PC-3 (cell line): Measurements from ENCODE around the gene MAGI2. TPM values are rescaled to one million over a fixed set of nuclear protein-coding genes. Genes with fewer than 3 reads are reported as not detected.

ENCODE experiments used
- ATAC-seq: fragments of 200-7000 bp; cut with Tn5 transposase; 2 replicates; pipeline ENCODE4 v1.9.1; 2020; ENCODE audit warnings: mild to moderate bottlenecking, moderate library complexity
- BruUV-seq: library from RNA; stranded (reverse); fragments of 400-500 nt; replicated peaks from 2 replicates; lab custom pipeline; 2021; lab: Mats Ljungman, UMichigan
- CTCF ChIA-PET: fragments of 300-600 bp; sonication (Branson Sonifier 250); formaldehyde crosslinking; loops from one replicate; lab custom pipeline; 2022; ENCODE audit warnings: antibody characterized with exemption; lab: Charles Lee
- POLR2A ChIA-PET: fragments of 300-600 bp; sonication (Branson Sonifier 250); formaldehyde crosslinking; loops from one replicate; lab custom pipeline; 2022; ENCODE audit warnings: antibody characterized with exemption; ENCODE audit not compliant: unreplicated experiment; lab: Charles Lee
- DNase-seq: peaks from one replicate; pipeline ENCODE4 v3.0.0-alpha.2; 2015
- H2AFZ ChIP-seq: fragments of 300-600 bp; sonication (generic); 2 replicates; pipeline ENCODE4 v1.6.0; 2016; ENCODE audit warnings: antibody characterized with exemption, low read length
- H3F3A ChIP-seq: fragments of 300-600 bp; sonication (generic); one replicate; pipeline ENCODE4 v1.6.0; 2017; ENCODE audit warnings: antibody characterized with exemption, low read length, control low read depth, mild to moderate bottlenecking; ENCODE audit not compliant: unreplicated experiment
- H3K27ac ChIP-seq: fragments of 300-600 bp; sonication (generic); 2 replicates; pipeline ENCODE4 v1.5.1; 2016; ENCODE audit warnings: mild to moderate bottlenecking, low read length
- H3K27me3 ChIP-seq: fragments of 300-600 bp; sonication (generic); 2 replicates; pipeline ENCODE4 v1.6.1; 2016; ENCODE audit warnings: low read length, mixed read lengths
- H3K36me3 ChIP-seq: fragments of 300-600 bp; sonication (generic); 2 replicates; pipeline ENCODE4 v1.6.1; 2016; ENCODE audit warnings: low read depth, mixed run types, low read length, mixed read lengths
- H3K4me1 ChIP-seq: fragments of 300-600 bp; sonication (generic); 2 replicates; pipeline ENCODE4 v1.5.1; 2016; ENCODE audit warnings: low read length; ENCODE audit not compliant: insufficient read depth
- H3K4me2 ChIP-seq: fragments of 300-600 bp; sonication (generic); 2 replicates; pipeline ENCODE4 v1.6.0; 2016; ENCODE audit warnings: low read length
- H3K4me3 ChIP-seq: fragments of 300-600 bp; sonication (generic); 2 replicates; pipeline ENCODE4 v1.5.1; 2016; ENCODE audit warnings: mild to moderate bottlenecking, low read length, mixed read lengths
- H3K79me2 ChIP-seq: fragments of 300-600 bp; sonication (generic); 2 replicates; pipeline ENCODE4 v1.6.1; 2017; ENCODE audit warnings: low read length, mixed read lengths
- H3K9ac ChIP-seq: fragments of 300-600 bp; sonication (generic); 2 replicates; pipeline ENCODE4 v1.6.0; 2016; ENCODE audit warnings: mild to moderate bottlenecking, low read length
- H3K9me2 ChIP-seq: fragments of 300-600 bp; sonication (generic); replicated peaks from 2 replicates; pipeline ENCODE4 v1.6.1; 2016; ENCODE audit warnings: mixed run types, low read length, mixed read lengths
- H3K9me3 ChIP-seq: fragments of 300-600 bp; sonication (generic); 2 replicates; pipeline ENCODE4 v1.6.1; 2016; ENCODE audit warnings: low read length, mixed read lengths
- H4K20me1 ChIP-seq: fragments of 300-600 bp; sonication (generic); 2 replicates; pipeline ENCODE4 v1.6.1; 2016; ENCODE audit warnings: low read length, mixed read lengths
- EZH2 ChIP-seq: fragments of 300-600 bp; sonication (generic); IDR thresholded peaks from one replicate; pipeline ENCODE4 v1.6.1; 2017; ENCODE audit warnings: antibody characterized with exemption, mild to moderate bottlenecking, low read length; ENCODE audit not compliant: unreplicated experiment
- EZH2phosphoT487 ChIP-seq: fragments of 300-600 bp; sonication (generic); IDR thresholded peaks from 2 replicates; pipeline ENCODE4 v1.6.1; 2018; ENCODE audit warnings: mild to moderate bottlenecking, antibody characterized with exemption, low read length, borderline replicate concordance
- intact Hi-C: fragments of 100-400 bp; cut with micrococcal nuclease; formaldehyde crosslinking; loops from 2 replicates; pipeline ENCODE4 v1.9.0; 2023
- total RNA-seq: library from RNA; depleted of rRNA; stranded (reverse); fragments of >200 nt; gene quantifications from 2 replicates; pipeline ENCODE4 v1.2.3, GENCODE V29; 2014
- TF ChIP-seq, protein P1 (sequence below): fragments of 300-600 bp; sonication (generic); conservative IDR thresholded peaks from 2 replicates; pipeline ENCODE4 v1.5.1; 2017; ENCODE audit warnings: antibody characterized with exemption, low read depth, mild to moderate bottlenecking, low read length

The MAGI2 gene
- total RNA-seq, 1 experiment from 2014 or later: not detected

DNA sequence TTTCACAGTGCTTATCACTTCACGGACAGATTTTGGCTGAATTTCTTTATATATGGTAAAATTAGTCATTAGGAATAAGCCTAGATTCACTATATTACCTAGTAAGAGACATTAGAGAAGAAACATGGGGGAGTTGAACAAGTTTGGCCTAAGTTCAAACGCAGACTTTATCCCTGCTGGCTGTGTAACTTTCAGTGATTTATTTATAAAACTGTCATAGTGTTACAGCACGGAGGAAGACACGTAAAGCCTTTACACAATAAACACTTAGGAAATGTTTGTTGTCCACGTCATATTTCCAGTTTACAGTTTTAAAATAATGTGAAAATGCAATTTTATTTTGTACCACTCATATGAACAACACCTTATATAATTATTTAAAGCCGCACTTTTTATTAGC is 661.5 kb downstream of the MAGI2 start:
- H3K27ac ChIP-seq: no peak overlapping the region
- no peaks in the 10 kb centered on the region for H3K9me3 ChIP-seq
- BruUV-seq: no TSS peak
- no peak for TF ChIP-seq EZH2phosphoT487
- TF ChIP-seq, protein P1, sequence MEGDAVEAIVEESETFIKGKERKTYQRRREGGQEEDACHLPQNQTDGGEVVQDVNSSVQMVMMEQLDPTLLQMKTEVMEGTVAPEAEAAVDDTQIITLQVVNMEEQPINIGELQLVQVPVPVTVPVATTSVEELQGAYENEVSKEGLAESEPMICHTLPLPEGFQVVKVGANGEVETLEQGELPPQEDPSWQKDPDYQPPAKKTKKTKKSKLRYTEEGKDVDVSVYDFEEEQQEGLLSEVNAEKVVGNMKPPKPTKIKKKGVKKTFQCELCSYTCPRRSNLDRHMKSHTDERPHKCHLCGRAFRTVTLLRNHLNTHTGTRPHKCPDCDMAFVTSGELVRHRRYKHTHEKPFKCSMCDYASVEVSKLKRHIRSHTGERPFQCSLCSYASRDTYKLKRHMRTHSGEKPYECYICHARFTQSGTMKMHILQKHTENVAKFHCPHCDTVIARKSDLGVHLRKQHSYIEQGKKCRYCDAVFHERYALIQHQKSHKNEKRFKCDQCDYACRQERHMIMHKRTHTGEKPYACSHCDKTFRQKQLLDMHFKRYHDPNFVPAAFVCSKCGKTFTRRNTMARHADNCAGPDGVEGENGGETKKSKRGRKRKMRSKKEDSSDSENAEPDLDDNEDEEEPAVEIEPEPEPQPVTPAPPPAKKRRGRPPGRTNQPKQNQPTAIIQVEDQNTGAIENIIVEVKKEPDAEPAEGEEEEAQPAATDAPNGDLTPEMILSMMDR: no peak
- TF ChIP-seq EZH2: no peak
- CTCF ChIA-PET: no interaction called here
- no peak overlapping the region for H3K9ac ChIP-seq
- H3F3A ChIP-seq: no peaks in the 10 kb centered on the region
- no peaks in the 10 kb centered on the region for H3K36me3 ChIP-seq
- no peaks in the 10 kb centered on the region for H3K4me1 ChIP-seq
- H3K9me2 ChIP-seq: no peaks in the 10 kb centered on the region
- no peak overlapping the region for H3K4me2 ChIP-seq
- DNase-seq (no peak), ATAC-seq (no peak)
- H3K4me3 ChIP-seq: no peak overlapping the region
- no peaks in the 10 kb centered on the region for H3K79me2 ChIP-seq
- intact Hi-C loops: no loop called here
- POLR2A ChIA-PET: no interaction called here
- no peaks in the 10 kb centered on the region for H4K20me1 ChIP-seq
- no peak overlapping the region for H2AFZ ChIP-seq
- H3K27me3 ChIP-seq: no peaks in the 10 kb centered on the region

DNA sequence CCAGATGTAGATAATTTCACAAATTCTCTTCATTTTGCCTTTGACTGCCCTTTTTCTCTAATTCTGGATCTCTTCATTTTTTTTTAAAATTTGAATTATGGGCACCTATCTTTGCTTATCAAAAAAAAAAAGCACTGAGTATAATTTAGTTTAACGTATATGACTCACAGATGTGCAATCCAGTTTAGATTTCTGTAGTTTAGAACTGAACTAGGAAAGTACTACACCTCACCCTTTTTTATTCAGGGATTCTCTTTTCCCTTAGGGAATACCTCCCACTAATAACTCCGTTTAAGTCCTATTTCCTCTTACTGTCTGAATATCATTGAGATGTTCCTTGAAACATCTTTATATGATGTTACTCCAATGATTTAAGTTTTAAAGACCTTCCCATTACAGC is 665.0 kb downstream of the MAGI2 start:
- H3K4me2 ChIP-seq: no peak overlapping the region

DNA sequence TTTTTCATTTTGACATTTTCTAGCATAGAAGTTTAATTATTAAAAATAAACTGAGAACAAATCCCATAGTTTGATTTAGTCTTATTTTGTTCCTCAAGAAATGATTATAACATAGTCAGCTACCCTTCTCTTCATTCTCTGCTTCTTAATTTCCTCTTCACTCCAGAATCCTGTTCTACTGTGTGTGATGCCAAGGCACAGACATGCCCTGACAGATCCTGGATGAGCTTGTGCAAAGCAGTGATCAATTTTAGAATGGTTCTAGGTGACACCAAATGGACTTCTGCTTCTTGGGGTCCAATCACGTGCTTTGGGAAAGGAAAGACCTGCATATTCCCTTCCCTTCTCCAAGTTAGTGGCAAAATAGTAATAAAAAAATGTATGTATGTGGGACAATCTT is 665.6 kb downstream of the MAGI2 start:
- Histone ChIP-seq H3K4me2 (no peak overlapping the region), H3K9me3 (no peaks in the 10 kb centered on the region), H2AFZ (no peak overlapping the region), H3K36me3 (no peaks in the 10 kb centered on the region), H3K4me1 (no peaks in the 10 kb centered on the region), H3K27me3 (no peaks in the 10 kb centered on the region), H3K9me2 (no peaks in the 10 kb centered on the region), H4K20me1 (no peaks in the 10 kb centered on the region), H3K79me2 (no peaks in the 10 kb centered on the region), H3F3A (no peaks in the 10 kb centered on the region), H3K9ac (no peak overlapping the region), H3K4me3 (no peak overlapping the region), H3K27ac (no peak overlapping the region)
- no peak for ATAC-seq
- ChIA-PET CTCF (interaction anchor here (0.7 kb wide), 1 partner anchor 1312 kb away, joined by 3 read pairs; no protein-coding TSS in a partner anchor), POLR2A (no interaction called here)
- DNase-seq: no peak
- TF ChIP-seq EZH2phosphoT487 (no peak), EZH2 (no peak)
- TF ChIP-seq, protein P1: no peak
- BruUV-seq: no TSS peak
- intact Hi-C loops: no loop called here

More for the DNA sequence above, 665.0 kb downstream of the MAGI2 start:
- Histone ChIP-seq H3K9me2 (no peaks in the 10 kb centered on the region), H4K20me1 (no peaks in the 10 kb centered on the region), H3K4me1 (no peaks in the 10 kb centered on the region), H3F3A (no peaks in the 10 kb centered on the region), H3K27ac (no peak overlapping the region), H3K27me3 (no peaks in the 10 kb centered on the region), H3K36me3 (no peaks in the 10 kb centered on the region), H3K9me3 (no peaks in the 10 kb centered on the region), H3K4me3 (no peak overlapping the region), H2AFZ (no peak overlapping the region), H3K9ac (no peak overlapping the region), H3K79me2 (no peaks in the 10 kb centered on the region)
- TF ChIP-seq EZH2: no peak
- ChIA-PET CTCF (interaction anchor here (0.7 kb wide), 1 partner anchor 1312 kb away, joined by 3 read pairs; no protein-coding TSS in a partner anchor), POLR2A (no interaction called here)
- no TSS peak for BruUV-seq
- intact Hi-C loops: no loop called here
- ATAC-seq (no peak), DNase-seq (no peak)
